Right atrium auricular region (tissue), 2 donors: ENCODE results near the gene MAML2. TPM values are rescaled to one million over a fixed set of nuclear protein-coding genes. Genes with fewer than 3 reads are reported as not detected.

Source experiments
- DNase-seq: peaks from one replicate; pipeline ENCODE4 v3.0.0-alpha.2; 2019; ENCODE audit warnings: low spot score
- H3K27ac ChIP-seq, 2 donors: fragments of 200-600 bp; sonication (generic); 1 replicate in 1 of 2; 2 replicates in 1 of 2; pipeline ENCODE4 v1.5.1; 2016 to 2019
- H3K27me3 ChIP-seq, 2 donors: fragments of 200-600 bp; sonication (generic); one replicate each; pipeline versions ENCODE4 v1.5.1 to v1.6.0; 2017 to 2019
- H3K36me3 ChIP-seq: fragments of 200-600 bp; sonication (generic); one replicate; pipeline ENCODE4 v1.5.1; 2016
- H3K4me1 ChIP-seq, 2 donors: fragments of 200-600 bp; sonication (generic); one replicate each; pipeline versions ENCODE4 v1.5.1 to v1.6.0; 2017 to 2019
- H3K4me3 ChIP-seq, 2 donors: fragments of 200-600 bp; sonication (generic); 1 replicate in 1 of 2; 2 replicates in 1 of 2; pipeline ENCODE4 v1.5.1; 2017 to 2019; ENCODE audit warnings: mild to moderate bottlenecking in 1 of 2, moderate library complexity in 1 of 2
- H3K9me3 ChIP-seq, 2 donors: fragments of 200-600 bp; sonication (generic); one replicate each; pipeline ENCODE4 v1.5.1; 2019
- CTCF ChIP-seq, 2 donors: fragments of 200-600 bp; sonication (generic); IDR thresholded peaks; one replicate each; pipeline ENCODE4 v1.5.1; 2019; ENCODE audit warnings: antibody characterized with exemption in 2 of 2
- total RNA-seq, 2 donors: library from RNA; depleted of rRNA; stranded (reverse); fragments of >200 nt; gene quantifications; one replicate each; pipeline ENCODE4 v1.1.0, GENCODE V29; 2016

MAML2 gene
- total RNA-seq, 2 donors from 2014 or later = 7.6 to 16.6 TPM

DNA sequence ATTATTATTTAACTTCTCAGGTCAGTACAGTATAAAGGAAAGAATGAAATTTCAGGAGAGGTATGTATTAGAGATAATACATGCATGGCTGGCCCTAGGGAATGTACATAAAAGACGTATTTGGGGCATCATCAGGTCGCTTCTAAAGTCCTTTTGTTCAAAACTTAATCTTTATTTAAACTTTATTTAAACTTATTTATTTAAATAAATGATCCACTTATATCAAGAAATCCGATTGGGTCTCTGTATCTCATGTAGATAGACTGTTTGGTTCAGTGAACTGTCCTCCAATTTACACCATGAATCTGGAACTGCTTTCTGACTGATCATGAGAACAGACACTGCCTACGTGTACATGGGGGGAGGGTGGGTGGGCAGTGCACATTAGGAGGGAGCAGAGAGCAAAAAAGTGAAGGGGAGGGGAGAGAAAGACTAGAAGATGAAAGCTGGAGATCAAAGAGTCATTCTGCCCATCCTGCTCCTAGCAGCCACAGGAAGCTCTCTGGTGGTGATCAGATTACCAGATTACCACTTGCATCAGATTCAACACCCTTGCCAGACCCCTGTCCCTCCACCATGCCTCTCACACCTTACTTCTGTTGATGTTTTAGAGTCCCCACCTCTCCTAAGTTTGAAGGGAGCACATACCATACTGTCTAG is 327.0 kb downstream of the MAML2 start:
- no peak for TF ChIP-seq CTCF (IDR thresholded peaks at IDR 0.05)

DNA sequence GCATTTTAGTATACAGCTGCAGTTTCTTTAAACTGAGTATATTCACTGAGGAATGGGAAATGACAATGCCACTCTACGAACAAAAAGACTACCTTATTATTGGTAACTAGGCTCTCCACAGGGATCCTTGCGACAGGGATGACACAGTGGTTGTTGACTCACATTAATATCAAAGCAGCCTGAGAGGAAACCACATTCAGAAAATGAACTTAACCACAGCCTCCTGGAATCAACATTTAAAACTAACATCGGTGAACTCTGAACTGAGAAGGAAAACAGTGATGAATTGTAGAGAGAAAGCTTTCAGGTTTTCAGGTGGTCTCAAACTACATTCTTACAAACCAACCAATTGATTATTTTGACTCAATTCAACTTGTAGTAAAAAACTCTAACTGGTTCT is 328.8 kb downstream of the MAML2 start:
- DNase-seq = no peak
- no peaks in the 10 kb centered on the region for H3K4me1 ChIP-seq
- no peak overlapping the region for H3K4me3 ChIP-seq
- no peaks in the 10 kb centered on the region for H3K27me3 ChIP-seq
- no peaks in the 10 kb centered on the region for H3K36me3 ChIP-seq
- H3K9me3 ChIP-seq = no peaks in the 10 kb centered on the region
- no peak for TF ChIP-seq CTCF (IDR thresholded peaks at IDR 0.05)
- no peak overlapping the region for H3K27ac ChIP-seq

More for the DNA sequence above, 327.0 kb downstream of the MAML2 start:
- Histone ChIP-seq H3K27ac (no peak overlapping the region), H3K36me3 (no peaks in the 10 kb centered on the region), H3K27me3 (no peaks in the 10 kb centered on the region), H3K4me3 (no peak overlapping the region), H3K9me3 (no peaks in the 10 kb centered on the region), H3K4me1 (no peaks in the 10 kb centered on the region)
- no peak for DNase-seq

- no peaks in the 10 kb centered on the region for H3K9me3 ChIP-seq
- TF ChIP-seq CTCF (IDR thresholded peaks at IDR 0.05) = no peak
- H3K4me1 ChIP-seq = no peaks in the 10 kb centered on the region
- H3K27ac ChIP-seq = peak overlapping the region in 1 of 2 donors; percentile 40
- DNase-seq = no peak
- H3K4me3 ChIP-seq = no peak overlapping the region
- H3K36me3 ChIP-seq = no peaks in the 10 kb centered on the region
- H3K27me3 ChIP-seq = no peaks in the 10 kb centered on the region
Observed at GRCh38 chr11:96013461-96014213, 329.4 kb downstream of the MAML2 start.

DNA sequence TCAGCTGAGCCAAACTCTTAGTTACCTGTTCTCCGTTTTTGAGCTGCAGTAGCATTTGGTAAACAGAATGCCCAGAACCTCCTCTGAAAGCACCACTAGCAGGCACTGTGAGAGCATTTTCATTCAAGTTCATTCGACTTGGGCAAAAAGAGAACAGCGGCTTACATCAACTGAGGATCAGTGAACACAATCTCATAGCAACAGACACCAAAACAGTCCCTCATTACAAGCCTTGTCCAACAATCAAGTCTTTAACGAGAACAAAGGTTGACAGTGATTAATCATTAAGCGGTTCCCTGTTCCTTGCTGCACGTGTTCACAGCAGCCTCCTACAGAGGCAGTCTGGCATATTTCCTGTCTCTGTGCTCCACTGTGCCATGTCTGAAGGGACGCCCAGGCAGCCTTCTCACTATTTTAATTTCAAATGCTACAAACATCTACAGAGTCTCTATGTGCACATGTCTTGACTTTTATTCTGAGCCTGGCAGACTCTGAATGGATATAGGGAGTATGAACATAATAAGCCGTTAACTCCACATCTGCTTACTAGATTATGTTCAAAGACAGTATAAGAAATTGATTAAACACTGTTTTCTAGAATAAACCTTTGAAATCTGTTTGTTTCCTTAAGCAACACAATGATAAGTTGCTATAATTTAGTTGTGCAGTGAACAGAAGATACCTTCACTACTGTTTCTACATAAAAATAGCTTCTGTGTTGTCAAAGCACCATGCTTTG is 330.7 kb downstream of the MAML2 start:
- no peak overlapping the region for H3K4me3 ChIP-seq
- no peaks in the 10 kb centered on the region for H3K4me1 ChIP-seq
- peak; percentile 69 for DNase-seq
- no peaks in the 10 kb centered on the region for H3K9me3 ChIP-seq
- H3K36me3 ChIP-seq = no peaks in the 10 kb centered on the region
- peak; percentile 28 to 64 for TF ChIP-seq CTCF (IDR thresholded peaks at IDR 0.05)
- H3K27me3 ChIP-seq = no peaks in the 10 kb centered on the region
- H3K27ac ChIP-seq = peak overlapping the region in 1 of 2 donors; percentile 64

DNA sequence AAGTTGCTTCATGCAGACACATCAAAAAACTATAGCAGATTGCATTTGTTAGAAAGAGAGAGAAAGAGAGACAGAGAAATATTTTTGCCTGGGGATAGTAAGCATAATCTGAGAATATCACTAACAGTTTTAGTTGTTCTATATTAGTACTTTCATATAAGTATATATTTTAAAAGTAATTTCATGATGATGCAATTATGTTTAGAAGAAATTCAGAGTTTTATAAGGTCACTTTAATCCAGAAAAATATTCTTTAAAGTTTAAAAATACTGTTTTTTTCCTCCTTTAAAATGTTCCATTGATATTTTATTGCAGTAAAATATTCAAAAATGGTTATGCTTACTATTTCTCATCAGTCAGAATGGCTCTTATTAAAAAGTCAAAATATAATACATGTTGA is 332.3 kb downstream of the MAML2 start:
- Histone ChIP-seq H3K4me1 (no peaks in the 10 kb centered on the region), H3K27ac (no peak overlapping the region), H3K9me3 (no peaks in the 10 kb centered on the region), H3K27me3 (no peaks in the 10 kb centered on the region), H3K36me3 (no peaks in the 10 kb centered on the region), H3K4me3 (no peak overlapping the region)
- DNase-seq = no peak
- TF ChIP-seq CTCF (IDR thresholded peaks at IDR 0.05) = no peak
